GM19238 (cell line): ENCODE results near the gene IGSF21.
"Not testable (repeated sequence)": the region's sequence is repeated elsewhere in the genome, so short reads cannot be mapped to it uniquely, and the experiment has no call there.

Experiments used
- DNase-seq: peaks from one replicate; pipeline ENCODE4 v3.0.0; 2011; ENCODE audit warnings: low spot score; ENCODE audit not compliant: insufficient read length

The IGSF21 gene

DNA sequence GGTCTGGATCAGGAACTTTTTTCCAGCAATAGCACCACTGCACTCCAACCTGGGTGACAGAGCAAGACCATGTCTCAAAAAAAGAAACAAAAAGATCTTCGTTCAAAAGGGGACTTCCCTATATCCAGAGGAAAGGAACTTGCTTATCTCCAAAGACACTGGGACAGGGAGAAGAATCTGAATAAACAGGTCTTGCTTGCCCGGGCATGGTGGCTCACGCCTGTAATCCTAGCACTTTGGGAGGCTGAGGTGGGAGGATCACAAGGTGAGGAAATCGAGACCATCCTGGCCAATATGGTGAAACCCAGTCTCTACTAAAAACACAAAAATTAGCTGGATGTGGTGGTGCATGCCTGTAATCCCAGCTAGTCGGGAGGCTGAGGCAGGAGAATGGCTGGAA is 308.5 kb downstream of the IGSF21 start:
- DNase-seq, result not testable (repeated sequence)

DNA sequence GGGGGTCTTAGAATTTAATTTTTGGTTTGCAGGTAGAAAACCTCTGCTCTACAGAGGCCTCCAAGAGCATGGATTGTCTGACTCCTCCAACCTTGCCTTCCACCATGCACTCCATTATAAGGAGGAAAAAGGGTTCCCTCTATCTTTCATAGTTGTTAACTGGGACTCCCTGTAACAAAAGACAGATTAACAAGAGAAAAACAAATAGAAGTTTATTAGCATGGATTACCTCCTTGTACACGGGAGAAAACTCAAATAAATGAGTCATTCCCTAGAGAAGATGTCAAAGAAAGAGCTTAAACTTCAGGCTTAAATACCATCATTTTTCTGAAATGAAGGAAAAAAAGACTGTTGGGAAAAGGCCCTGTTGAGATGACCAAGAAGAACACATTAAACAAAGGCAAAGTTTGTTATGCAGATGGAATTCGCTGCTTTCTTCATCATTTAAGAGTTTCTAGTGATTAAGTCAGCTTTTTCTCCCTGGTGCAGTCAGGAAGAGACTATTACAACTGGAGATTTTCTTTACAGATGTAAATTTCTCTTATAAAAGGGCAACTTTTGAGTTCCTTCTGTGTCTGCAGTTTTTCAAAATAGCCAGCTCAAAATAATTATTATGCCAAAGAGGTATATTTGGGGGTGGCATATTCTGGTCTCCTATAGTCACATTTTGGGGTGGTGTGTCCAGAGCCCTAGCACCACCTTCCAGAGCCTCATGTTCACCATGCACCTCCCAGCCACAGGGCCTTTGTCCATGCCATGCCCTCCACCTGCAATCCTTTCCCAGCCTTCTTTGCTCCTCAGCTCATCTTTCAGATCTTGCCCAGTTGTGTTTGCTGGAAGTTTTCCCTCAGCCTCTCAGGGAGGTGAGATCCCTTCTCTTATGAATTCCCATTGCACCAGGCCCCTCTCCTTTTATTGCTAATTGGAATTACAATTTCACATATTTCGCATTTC is 310.0 kb downstream of the IGSF21 start:
- no peak for DNase-seq

DNA sequence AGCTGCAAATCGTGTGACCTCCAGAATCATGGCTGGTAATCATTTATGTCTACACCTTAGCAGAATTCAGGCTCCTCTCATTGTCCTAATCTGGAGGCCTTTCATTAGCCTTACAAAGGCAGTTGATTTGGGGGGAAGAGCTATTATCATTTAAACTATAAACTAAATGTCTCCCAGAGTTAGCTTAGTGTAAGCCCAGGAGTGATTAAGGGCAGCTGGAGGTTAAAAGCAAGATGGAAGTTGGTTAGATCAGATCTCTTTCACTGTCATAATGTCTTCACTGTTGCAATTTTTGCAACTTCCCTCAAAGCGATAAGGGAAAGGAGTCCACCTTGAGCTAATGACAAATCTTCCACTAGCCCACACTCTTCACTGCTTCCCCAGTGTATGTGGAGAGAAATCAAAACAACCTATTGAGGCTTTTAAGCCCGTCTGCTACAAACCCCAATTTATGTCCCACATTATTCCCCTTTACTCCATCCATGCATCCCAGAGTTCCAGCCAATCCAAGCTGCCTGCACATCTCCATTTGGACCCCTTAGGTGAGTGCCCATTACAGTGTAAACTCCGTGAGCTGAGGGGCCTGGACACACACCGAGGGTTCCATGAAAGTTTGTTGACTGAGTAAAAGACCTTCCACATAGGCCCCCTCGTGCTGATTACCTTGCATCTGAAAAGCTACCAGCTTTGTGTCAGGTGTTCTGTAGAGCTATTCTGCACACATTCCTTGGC is 311.7 kb downstream of the IGSF21 start:
- no peak for DNase-seq

DNA sequence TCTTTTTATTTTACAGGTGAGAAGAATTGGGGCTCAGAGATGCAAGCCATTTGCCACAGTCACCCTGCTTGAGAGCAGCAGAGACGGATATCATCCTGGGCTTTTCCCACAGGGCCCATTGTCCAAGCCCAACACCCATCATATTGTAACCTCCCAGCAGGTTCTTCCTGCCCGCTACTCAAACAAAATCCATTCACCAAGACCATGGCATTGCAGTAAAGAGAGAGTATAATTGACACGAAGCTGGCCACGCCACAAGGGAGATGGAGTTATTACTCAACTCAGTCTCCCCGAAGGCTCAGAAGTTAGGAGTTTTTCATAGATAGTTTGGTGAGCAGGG is 312.2 kb downstream of the IGSF21 start:
- DNase-seq, result no peak

DNA sequence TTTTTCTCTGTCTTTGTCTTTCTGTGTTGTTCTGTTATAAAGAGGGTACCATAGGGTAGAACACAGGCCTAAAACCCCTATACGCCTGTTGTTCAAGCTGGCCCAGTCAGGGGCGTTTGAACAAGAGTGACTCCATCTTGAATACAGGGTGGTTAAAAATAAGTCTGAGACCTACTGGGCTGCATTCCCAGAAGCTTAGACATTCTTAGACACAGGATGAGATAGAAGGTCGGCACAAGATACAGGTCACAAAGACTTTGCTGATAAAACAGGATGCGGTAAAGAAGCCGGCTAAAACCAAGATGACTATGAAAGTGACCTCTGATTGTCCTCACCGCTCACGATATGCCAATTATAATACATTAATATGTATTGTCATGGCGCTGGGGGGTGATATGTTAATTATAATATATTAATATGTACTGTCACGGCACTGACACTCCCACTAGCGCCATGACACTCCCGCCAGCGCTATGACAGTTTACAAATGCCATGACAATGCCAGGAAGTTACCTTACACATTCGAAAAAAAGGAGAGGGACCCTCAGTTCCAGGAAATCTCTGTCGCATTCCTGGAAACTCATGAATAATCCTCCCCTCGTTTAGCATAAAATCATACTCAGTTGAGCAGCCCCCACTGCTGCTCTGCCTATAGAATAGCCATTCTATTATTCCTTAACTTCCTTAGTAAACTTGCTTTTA is 314.6 kb downstream of the IGSF21 start:
- no peak for DNase-seq

DNA sequence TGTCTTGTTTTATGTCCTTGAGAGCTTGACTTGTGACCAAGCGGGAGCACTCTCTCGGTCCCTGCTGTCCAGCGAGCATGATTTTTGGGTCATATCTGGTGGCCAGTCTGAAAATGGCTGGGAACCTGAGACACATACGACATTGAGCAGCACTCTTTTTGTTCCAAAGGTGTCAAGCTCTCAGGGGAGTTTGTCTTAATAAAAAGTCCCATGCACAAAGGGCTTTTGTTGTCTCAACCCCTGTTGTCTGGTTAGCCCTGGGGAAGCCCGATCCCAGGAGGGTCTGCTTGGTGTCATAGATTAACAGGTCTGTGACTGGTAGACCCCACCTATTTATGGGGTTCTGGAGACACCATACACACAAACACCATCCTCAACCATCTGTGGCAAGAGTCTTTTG is 315.4 kb downstream of the IGSF21 start:
- DNase-seq, result no peak

DNA sequence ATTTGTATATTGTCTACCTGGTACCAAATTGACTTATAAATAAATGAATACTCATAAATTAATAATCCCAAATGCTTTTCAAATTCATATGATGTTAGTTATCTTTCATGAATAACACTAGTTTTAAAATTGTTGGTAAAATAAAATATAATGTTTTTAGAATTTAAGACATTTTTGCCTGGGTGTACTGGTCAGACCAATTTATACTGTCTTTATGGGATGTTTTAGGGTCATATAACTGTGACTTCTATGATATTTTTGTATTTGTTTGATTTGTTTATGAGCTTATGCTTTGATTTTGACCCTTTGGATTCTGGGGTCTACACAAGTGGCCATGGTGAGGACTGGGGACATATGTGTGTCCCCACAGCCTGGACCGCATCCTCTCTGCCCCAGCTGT is 319.0 kb downstream of the IGSF21 start:
- no peak for DNase-seq
